ENCODE results near the gene SUCLG2.

The SUCLG2 gene

DNA sequence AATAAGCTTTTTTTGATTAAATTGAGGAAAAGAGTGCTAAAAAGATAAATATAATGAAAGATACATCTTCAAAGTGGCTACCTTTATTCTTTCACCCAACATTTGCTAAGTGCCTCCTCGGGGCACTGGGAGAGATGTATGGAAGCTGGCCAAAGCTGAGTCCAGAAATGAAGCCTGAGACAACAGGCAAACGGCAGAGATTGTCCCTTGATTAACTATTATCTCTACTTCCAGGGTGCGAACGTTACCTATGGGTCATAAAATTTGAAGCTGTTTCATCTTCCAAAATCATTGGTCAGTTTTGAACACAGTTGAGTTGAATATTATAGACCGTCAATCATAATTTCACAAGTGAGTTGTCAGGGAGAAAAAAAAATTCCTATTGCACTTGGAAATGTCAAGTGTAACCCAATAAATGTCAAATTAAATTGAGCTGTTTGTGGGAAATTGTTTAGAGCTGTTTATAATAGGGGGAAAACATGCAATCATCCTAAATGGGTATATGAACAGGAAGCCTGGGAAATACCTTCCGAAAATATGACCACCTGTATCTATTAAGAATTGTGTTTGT, 73.9 kb downstream of the SUCLG2 start:
- TF ChIP-seq, protein P1, sequence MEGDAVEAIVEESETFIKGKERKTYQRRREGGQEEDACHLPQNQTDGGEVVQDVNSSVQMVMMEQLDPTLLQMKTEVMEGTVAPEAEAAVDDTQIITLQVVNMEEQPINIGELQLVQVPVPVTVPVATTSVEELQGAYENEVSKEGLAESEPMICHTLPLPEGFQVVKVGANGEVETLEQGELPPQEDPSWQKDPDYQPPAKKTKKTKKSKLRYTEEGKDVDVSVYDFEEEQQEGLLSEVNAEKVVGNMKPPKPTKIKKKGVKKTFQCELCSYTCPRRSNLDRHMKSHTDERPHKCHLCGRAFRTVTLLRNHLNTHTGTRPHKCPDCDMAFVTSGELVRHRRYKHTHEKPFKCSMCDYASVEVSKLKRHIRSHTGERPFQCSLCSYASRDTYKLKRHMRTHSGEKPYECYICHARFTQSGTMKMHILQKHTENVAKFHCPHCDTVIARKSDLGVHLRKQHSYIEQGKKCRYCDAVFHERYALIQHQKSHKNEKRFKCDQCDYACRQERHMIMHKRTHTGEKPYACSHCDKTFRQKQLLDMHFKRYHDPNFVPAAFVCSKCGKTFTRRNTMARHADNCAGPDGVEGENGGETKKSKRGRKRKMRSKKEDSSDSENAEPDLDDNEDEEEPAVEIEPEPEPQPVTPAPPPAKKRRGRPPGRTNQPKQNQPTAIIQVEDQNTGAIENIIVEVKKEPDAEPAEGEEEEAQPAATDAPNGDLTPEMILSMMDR (IDR thresholded peaks at IDR 0.05; ENCODE audit: low read depth, low read length, poor library complexity, severe bottlenecking) = no peak
- no peak for TF ChIP-seq EZH2phosphoT487 (IDR thresholded peaks at IDR 0.05; ENCODE audit: borderline replicate concordance, low read length)
- 0 out of 2 replicates have a peak, but pooled peaks cover 10% of the 10 kb centered on the region for H3K79me2 ChIP-seq (ENCODE audit: control insufficient read depth, low read length)
- H3K27ac ChIP-seq (ENCODE audit: low read depth, low read length) = no peak overlapping the region
- H3K9me3 ChIP-seq (ENCODE audit: control insufficient read depth, insufficient read depth, low read length) = no peaks in the 10 kb centered on the region; the same call in 1 of the 2 replicates
- no peaks in the 10 kb centered on the region for H3K27me3 ChIP-seq (ENCODE audit: control insufficient read depth, low read length)
- no peaks in the 10 kb centered on the region for H4K20me1 ChIP-seq (ENCODE audit: control insufficient read depth, insufficient read depth, low read depth, low read length)
- no peaks in the 10 kb centered on the region for H3F3A ChIP-seq (ENCODE audit: control insufficient read depth, insufficient read depth)
- peaks cover 33% of the 10 kb centered on the region for H3K36me3 ChIP-seq (ENCODE audit: control insufficient read depth, low read length)
- H3K9me2 ChIP-seq (replicated peaks; ENCODE audit: control insufficient read depth, low read length) = no peaks in the 10 kb centered on the region
- H3K4me2 ChIP-seq (ENCODE audit: low read length) = no peak overlapping the region
- no peaks in the 10 kb centered on the region for H3K4me1 ChIP-seq (ENCODE audit: control insufficient read depth, low read length)
- H3K4me3 ChIP-seq (ENCODE audit: low read length) = no peak overlapping the region

DNA sequence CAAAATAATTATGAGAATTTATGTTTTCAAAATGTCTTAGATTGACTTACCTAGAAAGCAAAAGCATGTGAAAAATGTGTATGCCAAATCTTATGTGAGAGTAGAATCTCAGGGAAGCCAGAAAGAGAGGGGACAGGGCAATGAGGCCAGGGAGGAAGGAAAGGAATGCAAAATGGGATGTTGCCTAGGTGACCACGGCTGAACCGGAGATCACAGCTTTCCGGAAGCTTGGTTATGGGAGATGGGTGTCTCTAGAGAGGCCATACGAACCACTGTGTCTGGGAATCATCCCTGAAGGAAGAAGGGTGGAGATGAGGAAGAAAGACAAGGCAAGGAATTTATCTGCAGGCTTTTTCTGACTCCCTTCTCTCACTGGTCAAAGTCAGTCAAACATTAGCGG, 76.0 kb downstream of the SUCLG2 start:
- Histone ChIP-seq H3K4me2 (ENCODE audit: low read length) (no peak overlapping the region), H3K36me3 (ENCODE audit: control insufficient read depth, low read length) (peaks cover 24% of the 10 kb centered on the region), H3K4me1 (ENCODE audit: control insufficient read depth, low read length) (no peaks in the 10 kb centered on the region), H3K27ac (ENCODE audit: low read depth, low read length) (no peak overlapping the region), H3K79me2 (ENCODE audit: control insufficient read depth, low read length) (0 out of 2 replicates have a peak, but pooled peaks cover 4% of the 10 kb centered on the region), H3K4me3 (ENCODE audit: low read length) (no peak overlapping the region), H3F3A (ENCODE audit: control insufficient read depth, insufficient read depth) (no peaks in the 10 kb centered on the region), H3K9me2 (replicated peaks; ENCODE audit: control insufficient read depth, low read length) (no peaks in the 10 kb centered on the region), H3K27me3 (ENCODE audit: control insufficient read depth, low read length) (no peaks in the 10 kb centered on the region), H4K20me1 (ENCODE audit: control insufficient read depth, insufficient read depth, low read depth, low read length) (no peaks in the 10 kb centered on the region), H3K9me3 (ENCODE audit: control insufficient read depth, insufficient read depth, low read length) (no peaks in the 10 kb centered on the region)
- no peak for TF ChIP-seq EZH2phosphoT487 (IDR thresholded peaks at IDR 0.05; ENCODE audit: borderline replicate concordance, low read length)
- TF ChIP-seq, protein P1 (IDR thresholded peaks at IDR 0.05; ENCODE audit: low read depth, low read length, poor library complexity, severe bottlenecking) = no peak

DNA sequence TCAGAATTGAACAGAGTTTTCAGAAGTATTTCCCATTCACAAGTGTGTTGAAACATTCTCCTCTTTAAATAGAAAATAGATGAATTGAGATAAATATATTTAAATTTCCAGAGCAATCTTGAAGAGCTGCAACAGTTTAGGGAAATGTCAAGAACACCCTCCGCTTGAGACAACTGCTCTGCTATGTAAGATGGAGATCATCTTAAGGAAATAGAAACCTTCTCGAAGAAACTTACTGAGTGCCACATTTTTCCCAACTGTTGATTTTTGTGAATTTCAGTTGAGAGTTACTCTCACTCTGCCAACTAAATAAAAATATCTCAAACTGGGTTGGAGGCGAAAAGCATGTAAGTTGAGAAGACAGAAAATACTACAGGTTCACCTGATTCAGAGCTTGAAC, 78.0 kb downstream of the SUCLG2 start:
- H3K4me3 ChIP-seq (ENCODE audit: low read length) = no peak overlapping the region
- no peaks in the 10 kb centered on the region; the same call in 1 of the 2 replicates for H3K9me3 ChIP-seq (ENCODE audit: control insufficient read depth, insufficient read depth, low read length)
- no peaks in the 10 kb centered on the region for H3K9me2 ChIP-seq (replicated peaks; ENCODE audit: control insufficient read depth, low read length)
- no peak overlapping the region for H3K27ac ChIP-seq (ENCODE audit: low read depth, low read length)
- H3K27me3 ChIP-seq (ENCODE audit: control insufficient read depth, low read length) = no peaks in the 10 kb centered on the region
- peaks cover 29% of the 10 kb centered on the region for H3K36me3 ChIP-seq (ENCODE audit: control insufficient read depth, low read length)
- H3K4me1 ChIP-seq (ENCODE audit: control insufficient read depth, low read length) = no peaks in the 10 kb centered on the region
- H4K20me1 ChIP-seq (ENCODE audit: control insufficient read depth, insufficient read depth, low read depth, low read length) = no peaks in the 10 kb centered on the region
- no peaks in the 10 kb centered on the region for H3F3A ChIP-seq (ENCODE audit: control insufficient read depth, insufficient read depth)
- TF ChIP-seq EZH2phosphoT487 (IDR thresholded peaks at IDR 0.05; ENCODE audit: borderline replicate concordance, low read length) = no peak
- TF ChIP-seq, protein P1 (IDR thresholded peaks at IDR 0.05; ENCODE audit: low read depth, low read length, poor library complexity, severe bottlenecking) = no peak
- no peaks in the 10 kb centered on the region for H3K79me2 ChIP-seq (ENCODE audit: control insufficient read depth, low read length)
- no peak overlapping the region for H3K4me2 ChIP-seq (ENCODE audit: low read length)

Data from DOHH2 (cell line).